GM12878 (cell line): ENCODE data around the gene TRIM8. TPM values are rescaled to one million over a fixed set of nuclear protein-coding genes. Genes with fewer than 3 reads are reported as not detected.

ENCODE experiments used
- ATAC-seq: fragments of 200-7000 bp; cut with Tn5 transposase; 3 replicates; pipeline ENCODE4 v1.9.1; 2020; ENCODE audit warnings: mild to moderate bottlenecking, moderate library complexity
- BruUV-seq: library from RNA; stranded (reverse); fragments of 400-500 nt; replicated peaks from 2 replicates; lab custom pipeline; 2021; lab: Mats Ljungman, UMichigan
- CTCF ChIA-PET: fragments of 300-600 bp; sonication (Branson Sonifier 250); formaldehyde crosslinking; extraction: SDS; loops from one replicate; lab custom pipeline; 2021; ENCODE audit warnings: inconsistent platforms; lab: Yijun Ruan, JAX
- POLR2A ChIA-PET: fragments of 350-600 bp; formaldehyde crosslinking; extraction: SDS; loops from one replicate; lab custom pipeline; 2021; ENCODE audit warnings: inconsistent platforms; lab: Charles Lee
- RAD21 ChIA-PET: fragments of 300-600 bp; sonication (Branson Sonifier 250); formaldehyde crosslinking; loops from one replicate; lab custom pipeline; 2023; ENCODE audit warnings: antibody characterized with exemption; ENCODE audit not compliant: unreplicated experiment; lab: Charles Lee
- SMC1A ChIA-PET: fragments of 300-600 bp; sonication (Branson Sonifier 250); formaldehyde crosslinking; loops from one replicate; lab custom pipeline; 2023; ENCODE audit not compliant: unreplicated experiment, uncharacterized antibody; lab: Charles Lee
- DNase-seq: peaks from one replicate; pipeline ENCODE4 v3.0.0-alpha.2; 2011; ENCODE audit warnings: low read depth, low spot score
- FAIRE-seq: peaks from 3 replicates; lab custom pipeline; 2011; peaks lifted over from hg19 to GRCh38; lab: Jason Lieb, UNC
- H2AFZ ChIP-seq: 2 replicates; pipeline ENCODE4 v1.6.0; 2011; ENCODE audit warnings: low read depth, low read length, control low read depth; ENCODE audit not compliant: control insufficient read depth
- H3K27ac ChIP-seq: 2 replicates; pipeline ENCODE4 v1.5.1; 2011; ENCODE audit warnings: control low read depth; ENCODE audit not compliant: control insufficient read depth, insufficient read depth
- H3K27me3 ChIP-seq, 2 experiments: replicated peaks in 1 of 2; 2 replicates each; pipeline versions ENCODE4 v1.6.0 to v1.6.1; 2011; ENCODE audit warnings: low read length in 1 of 2; ENCODE audit not compliant: control insufficient read depth in 2 of 2, insufficient read depth in 2 of 2
- H3K36me3 ChIP-seq, 2 experiments: 2 replicates each; pipeline ENCODE4 v1.5.1; 2011; ENCODE audit warnings: low read length in 1 of 2; ENCODE audit not compliant: control insufficient read depth in 2 of 2, insufficient read depth in 2 of 2
- H3K4me1 ChIP-seq: 2 replicates; pipeline ENCODE4 v1.6.1; 2011; ENCODE audit warnings: mild to moderate bottlenecking, low read length, moderate library complexity, mixed read lengths; ENCODE audit not compliant: control insufficient read depth, insufficient read depth
- H3K4me2 ChIP-seq: 2 replicates; pipeline ENCODE4 v1.6.0; 2011; ENCODE audit warnings: control low read depth; ENCODE audit not compliant: control insufficient read depth, insufficient read depth
- H3K4me3 ChIP-seq: fragments of 200-600 bp; sonication (generic); 2 replicates; pipeline ENCODE4 v1.5.1; 2016
- H3K79me2 ChIP-seq: 2 replicates; pipeline ENCODE4 v1.6.0; 2011; ENCODE audit warnings: low read length; ENCODE audit not compliant: control insufficient read depth, insufficient read depth
- H3K9ac ChIP-seq: 2 replicates; pipeline ENCODE4 v1.8.0; 2011; ENCODE audit warnings: low read length, control low read depth, mixed read lengths; ENCODE audit not compliant: control insufficient read depth, insufficient read depth
- H3K9me3 ChIP-seq: replicated peaks from 3 replicates; pipeline ENCODE4 v1.5.1; 2011; ENCODE audit warnings: mild to moderate bottlenecking, low read length; ENCODE audit not compliant: control insufficient read depth, insufficient read depth
- H4K20me1 ChIP-seq: 2 replicates; pipeline ENCODE4 v1.6.0; 2011; ENCODE audit not compliant: control insufficient read depth, insufficient read depth
- GABPA ChIP-seq: IDR thresholded peaks from 2 replicates; pipeline ENCODE4 v1.6.1; 2014; ENCODE audit warnings: antibody characterized with exemption, low read depth, mild to moderate bottlenecking, inconsistent platforms
- KLF5 ChIP-seq: fragments of 450-650 bp; IDR thresholded peaks from 2 replicates; pipeline ENCODE4 v1.6.1; 2014; ENCODE audit warnings: mild to moderate bottlenecking; ENCODE audit not compliant: partially characterized antibody
- MTA2 ChIP-seq: fragments of 450-650 bp; IDR thresholded peaks from 2 replicates; pipeline ENCODE4 v1.6.1; 2016; ENCODE audit warnings: low read depth, mild to moderate bottlenecking, moderate library complexity
- NFXL1 ChIP-seq: fragments of 450-650 bp; IDR thresholded peaks from 2 replicates; pipeline ENCODE4 v1.6.1; 2017; ENCODE audit warnings: antibody characterized with exemption, mild to moderate bottlenecking, borderline replicate concordance
- PAX8 ChIP-seq: fragments of 450-650 bp; IDR thresholded peaks from 2 replicates; pipeline ENCODE4 v1.6.1; 2017; ENCODE audit warnings: mild to moderate bottlenecking, moderate library complexity
- POU2F2 ChIP-seq: IDR thresholded peaks from 3 replicates; pipeline ENCODE4 v1.6.1; 2011; ENCODE audit warnings: low read depth, mild to moderate bottlenecking, low read length, borderline replicate concordance
- RAD51 ChIP-seq: fragments of 450-650 bp; IDR thresholded peaks from 2 replicates; pipeline ENCODE4 v1.6.1; 2016; ENCODE audit warnings: moderate library complexity, mild to moderate bottlenecking, inconsistent platforms
- STAT3 ChIP-seq: IDR thresholded peaks from 2 replicates; pipeline ENCODE4 v1.6.1; 2011; ENCODE audit warnings: low read depth, low read length, improper control_type of control experiment
- USF2 ChIP-seq: IDR thresholded peaks from 2 replicates; pipeline ENCODE4 v1.6.1; 2011; ENCODE audit warnings: low read depth, low read length, improper control_type of control experiment, borderline replicate concordance
- WGBS: methylation state at CpG from one replicate; pipeline ENCODE4 v1.1.6; 2016; ENCODE audit warnings: low lambda C conversion rate; ENCODE audit not compliant: insufficient replicate concordance, insufficient coverage; ENCODE audit errors: missing lambda C conversion rate; 5-methylcytosine and 5-hydroxymethylcytosine counted together
- in situ Hi-C: fragments of 300-500 bp; cut with MboI; formaldehyde crosslinking; loops from 9 replicates; pipeline ENCODE4 v1.14.3; 2018; ENCODE audit warnings: mixed read lengths
- intact Hi-C: fragments of 100-400 bp; cut with micrococcal nuclease; formaldehyde crosslinking; loops from one replicate; pipeline ENCODE4 v1.14.2; 2022; ENCODE audit not compliant: unreplicated experiment
- polyA plus RNA-seq, 11 experiments: library from polyadenylated mRNA; depleted of rRNA in 4 of 11; unstranded in 6 of 11; stranded (reverse) in 5 of 11; fragments of >200 nt; fragmentation: Nextera tagmentation in 4 of 11; fragmentation: Illumina TruSeq in 1 of 11; extraction: Ambion mirVana in 4 of 11; extraction: Trizol in 1 of 11; gene quantifications; 1 replicate in 1 of 11; 2 replicates in 10 of 11; pipeline versions ENCODE4 v1.2.1 to v1.2.3, GENCODE V29; 2011 to 2016; ENCODE audit warnings: inconsistent platforms in 2 of 11, missing spikeins in 2 of 11, low read depth in 1 of 11
- total RNA-seq, 4 experiments: library from RNA; depleted of rRNA in 3 of 4; stranded (reverse); fragments of >200 nt in 3 of 4; fragmentation: Illumina TruSeq in 1 of 4; extraction: Trizol in 1 of 4; gene quantifications; 2 replicates each; pipeline versions ENCODE4 v1.2.1 to v1.2.3, GENCODE V29; 2013 to 2021

The TRIM8 gene
- total and polyA plus RNA-seq, 10 of the 15 experiments (the other 5 are each of a cell fraction or from before 2014, with no cell fraction given): 7.9 to 53.2 (median 24.6) TPM

- BruUV-seq: no TSS peak
- H3K9me3 ChIP-seq: no peaks in the 10 kb centered on the region
- ChIA-PET POLR2A (interaction anchor here (0.6 kb wide), 1 partner anchor 565 kb away, joined by 5 read pairs; no protein-coding TSS in a partner anchor), SMC1A (no interaction called here), RAD21 (no interaction called here), CTCF (no interaction called here)
- peaks cover 2 to 5% of the 10 kb centered on the region in 2 experiments; a peak in 3 of 4 replicates for H3K36me3 ChIP-seq
- intact Hi-C loops: no loop called here
- H4K20me1 ChIP-seq: no peaks in the 10 kb centered on the region
- no peak overlapping the region for H3K9ac ChIP-seq
- no peaks in the 10 kb centered on the region for H3K27me3 ChIP-seq
- no peak for FAIRE-seq
- 42% methylated on average over 4 of the region's 5 CpGs for WGBS
- no peak for ATAC-seq
- no peak overlapping the region for H3K4me2 ChIP-seq
- H3K79me2 ChIP-seq: no peaks in the 10 kb centered on the region
- DNase-seq: no peak
- H3K4me3 ChIP-seq: no peak overlapping the region
- H3K27ac ChIP-seq: no peak overlapping the region
- TF ChIP-seq PAX8 (no peak), POU2F2 (no peak), KLF5 (no peak), MTA2 (no peak), NFXL1 (no peak), RAD51 (no peak), STAT3 (no peak), GABPA (no peak), USF2 (no peak)
- TF ChIP-seq, all 136 proteins: peak for 0
- 0 out of 2 replicates have a peak, but pooled peaks cover 3% of the 10 kb centered on the region for H3K4me1 ChIP-seq
- in situ Hi-C loops: no loop called here
- no peak overlapping the region for H2AFZ ChIP-seq
Measured at GRCh38 chr10:102620138-102620590, 24.1 kb upstream of the TRIM8 start.
